GM12864 (cell line): ENCODE data around the gene TSPO.
"Not testable (repeated sequence)": the region's sequence is repeated elsewhere in the genome, so short reads cannot be mapped to it uniquely, and the experiment has no call there.

ENCODE experiments used
- DNase-seq: peaks from one replicate; pipeline ENCODE4 v3.0.0-alpha.2; 2011; ENCODE audit warnings: low read depth
- H3K4me3 ChIP-seq: 2 replicates; pipeline ENCODE4 v1.5.1; 2011; ENCODE audit warnings: mild to moderate bottlenecking, low read depth, low read length, control low read depth
- TF ChIP-seq, protein P1 (sequence below): IDR thresholded peaks from 2 replicates; pipeline ENCODE4 v1.5.1; 2011; ENCODE audit warnings: low read depth, mild to moderate bottlenecking, moderate library complexity, low read length, control low read depth, inconsistent platforms; ENCODE audit errors: missing control alignments

TSPO gene

DNA sequence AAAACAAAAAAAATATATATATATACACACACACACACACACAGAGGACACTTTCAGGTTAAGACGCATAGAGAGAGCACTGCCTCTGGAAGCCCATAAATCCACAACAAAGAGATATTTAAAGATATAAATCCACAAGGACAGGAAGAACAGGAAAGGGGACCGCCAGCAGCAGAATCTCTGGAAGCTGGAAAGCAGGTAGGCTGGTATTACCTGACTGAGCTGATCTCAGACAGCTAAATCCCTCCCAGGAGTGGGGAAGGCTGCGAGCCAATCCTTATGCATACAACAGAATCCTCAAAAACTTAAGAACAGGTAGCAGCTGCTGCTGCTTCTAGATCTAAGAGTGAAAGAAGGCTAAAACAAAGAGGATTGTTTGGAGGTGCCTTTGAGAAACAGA, 6.4 kb upstream of the TSPO start:
- DNase-seq, result no peak
- H3K4me3 ChIP-seq, result no peak overlapping the region
- TF ChIP-seq, protein P1, sequence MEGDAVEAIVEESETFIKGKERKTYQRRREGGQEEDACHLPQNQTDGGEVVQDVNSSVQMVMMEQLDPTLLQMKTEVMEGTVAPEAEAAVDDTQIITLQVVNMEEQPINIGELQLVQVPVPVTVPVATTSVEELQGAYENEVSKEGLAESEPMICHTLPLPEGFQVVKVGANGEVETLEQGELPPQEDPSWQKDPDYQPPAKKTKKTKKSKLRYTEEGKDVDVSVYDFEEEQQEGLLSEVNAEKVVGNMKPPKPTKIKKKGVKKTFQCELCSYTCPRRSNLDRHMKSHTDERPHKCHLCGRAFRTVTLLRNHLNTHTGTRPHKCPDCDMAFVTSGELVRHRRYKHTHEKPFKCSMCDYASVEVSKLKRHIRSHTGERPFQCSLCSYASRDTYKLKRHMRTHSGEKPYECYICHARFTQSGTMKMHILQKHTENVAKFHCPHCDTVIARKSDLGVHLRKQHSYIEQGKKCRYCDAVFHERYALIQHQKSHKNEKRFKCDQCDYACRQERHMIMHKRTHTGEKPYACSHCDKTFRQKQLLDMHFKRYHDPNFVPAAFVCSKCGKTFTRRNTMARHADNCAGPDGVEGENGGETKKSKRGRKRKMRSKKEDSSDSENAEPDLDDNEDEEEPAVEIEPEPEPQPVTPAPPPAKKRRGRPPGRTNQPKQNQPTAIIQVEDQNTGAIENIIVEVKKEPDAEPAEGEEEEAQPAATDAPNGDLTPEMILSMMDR, result no peak

DNA sequence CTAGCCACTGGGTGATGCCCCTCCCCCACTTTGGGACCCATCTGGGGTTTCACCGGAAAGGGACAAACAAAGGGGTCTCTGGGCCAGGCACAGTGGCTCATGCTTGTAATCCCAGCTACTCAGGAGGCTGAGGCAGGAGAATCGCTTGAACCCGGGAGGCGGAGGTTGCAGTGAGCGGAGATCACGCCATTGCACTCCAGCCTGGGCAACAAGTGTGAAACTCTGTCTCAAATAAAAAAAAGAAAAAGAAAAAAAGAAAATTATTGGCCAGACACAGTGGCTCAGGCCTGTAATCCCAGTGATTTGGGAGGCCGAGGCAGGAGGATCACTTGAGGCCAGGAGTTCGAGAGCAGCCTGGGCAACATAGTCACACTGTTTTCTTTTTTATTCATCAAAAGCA, 6.0 kb upstream of the TSPO start:
- not testable (repeated sequence) for H3K4me3 ChIP-seq, DNase-seq

DNA sequence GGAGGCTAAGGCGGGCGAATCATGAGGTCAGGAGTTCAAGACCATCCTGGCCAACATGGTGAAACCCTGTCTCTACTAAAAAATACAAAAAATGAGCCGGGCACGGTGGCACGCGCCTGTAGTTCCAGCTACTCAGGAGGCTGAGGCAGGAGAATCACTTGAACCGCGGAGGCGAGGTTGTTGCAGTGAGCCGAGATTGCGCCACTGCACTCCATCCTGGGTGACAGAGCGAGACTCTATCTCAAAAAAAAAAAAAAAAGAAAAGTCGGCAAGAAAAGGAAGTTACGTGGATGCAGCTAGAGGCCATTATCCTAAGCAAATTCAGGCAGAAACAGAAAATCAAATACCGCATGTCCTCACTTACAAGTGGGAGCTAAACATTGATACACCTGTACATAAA, 5.0 kb upstream of the TSPO start:
- H3K4me3 ChIP-seq, DNase-seq: not testable (repeated sequence)

DNA sequence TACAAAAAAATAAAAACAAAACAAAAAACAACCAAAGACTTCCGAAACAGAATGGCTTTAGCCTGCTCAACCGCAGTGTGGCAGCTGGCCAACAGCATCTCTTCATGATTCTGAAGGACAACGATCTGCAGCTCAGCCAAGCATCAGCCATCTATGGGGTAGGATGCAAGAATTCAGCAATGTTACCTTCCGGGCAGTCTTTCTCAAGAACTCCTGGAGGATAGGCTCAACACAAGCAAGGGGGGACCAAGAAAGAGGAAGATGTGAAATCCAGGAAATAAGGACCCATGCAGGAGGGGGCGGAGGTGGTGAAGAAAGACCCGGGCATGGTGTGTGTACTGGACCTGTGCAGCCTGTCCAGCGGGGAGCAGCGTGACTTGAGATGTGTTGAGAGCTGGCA, 3.5 kb upstream of the TSPO start:
- peak; percentile 46 for DNase-seq
- H3K4me3 ChIP-seq, result peak overlapping the region; percentile 37; the same call in 1 of the 2 replicates
- TF ChIP-seq, protein P1, result no peak

DNA sequence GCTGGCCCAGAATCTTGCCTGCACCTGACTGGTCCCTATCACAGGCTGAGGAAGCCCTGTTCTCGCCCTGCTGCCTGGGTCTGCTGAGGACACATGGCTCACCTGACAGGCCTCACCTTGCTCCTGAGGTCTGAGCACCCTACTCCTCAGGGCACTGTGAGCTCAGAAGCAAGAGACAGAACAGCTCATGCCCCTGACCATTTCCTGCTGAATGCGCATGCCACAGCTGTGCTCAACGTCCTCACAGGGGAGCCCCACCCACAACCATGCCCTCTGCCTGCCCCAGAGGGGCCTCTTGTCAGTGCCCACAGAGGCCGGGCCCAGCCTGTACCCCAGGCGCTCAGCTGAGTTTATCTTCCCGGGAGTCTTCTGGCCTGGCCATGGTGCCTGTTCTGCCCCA, 2.8 kb upstream of the TSPO start:
- TF ChIP-seq, protein P1, result no peak
- DNase-seq, result no peak
- no peak overlapping the region for H3K4me3 ChIP-seq

DNA sequence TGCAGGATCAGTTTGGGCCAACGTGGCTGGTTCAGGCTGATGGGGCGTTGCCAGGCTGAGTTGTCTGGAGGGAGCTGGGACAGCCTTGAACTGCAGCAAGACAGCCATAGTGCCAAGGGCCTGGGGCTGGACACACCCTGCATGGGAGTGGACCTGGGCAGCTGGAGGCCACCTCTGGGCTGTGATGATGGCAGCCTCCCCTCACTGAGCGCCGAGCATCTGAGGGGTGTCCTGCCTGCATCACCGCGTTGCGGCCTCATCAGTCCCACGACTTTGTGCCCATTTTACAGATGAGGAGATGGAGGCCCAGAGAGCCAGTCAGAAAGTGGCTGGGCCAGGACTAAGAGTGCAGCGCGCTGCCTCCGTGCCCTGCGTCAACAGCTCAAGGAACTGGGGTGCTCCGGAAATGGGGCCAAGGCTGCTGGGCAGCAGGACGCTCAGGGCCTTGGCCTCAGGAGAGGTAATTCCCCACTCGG, 590 bp upstream of the TSPO start:
- TF ChIP-seq, protein P1, result no peak
- DNase-seq, result no peak
- H3K4me3 ChIP-seq, result peak overlapping the region; percentile 60

DNA sequence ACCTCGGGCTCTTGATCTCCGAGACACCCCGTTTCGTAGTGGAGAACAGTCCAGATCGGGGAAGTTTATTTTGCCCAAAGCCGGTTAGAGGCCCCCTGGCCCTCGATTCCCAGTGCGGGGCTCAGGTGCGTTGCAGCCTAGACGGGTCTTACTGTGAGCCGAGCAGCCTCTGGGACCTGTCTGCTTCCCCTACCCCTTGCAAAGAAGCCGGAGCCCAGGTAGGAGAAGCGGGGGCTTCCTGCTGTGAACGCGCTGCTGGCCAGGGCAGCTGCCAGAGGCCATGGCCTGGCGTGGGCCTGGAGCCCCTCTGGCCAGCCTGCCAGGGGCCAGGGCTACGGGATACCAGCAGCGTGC, 621 bp downstream of the TSPO start:
- peak overlapping the region; percentile 60 for H3K4me3 ChIP-seq
- DNase-seq, result no peak
- TF ChIP-seq, protein P1, result no peak

DNA sequence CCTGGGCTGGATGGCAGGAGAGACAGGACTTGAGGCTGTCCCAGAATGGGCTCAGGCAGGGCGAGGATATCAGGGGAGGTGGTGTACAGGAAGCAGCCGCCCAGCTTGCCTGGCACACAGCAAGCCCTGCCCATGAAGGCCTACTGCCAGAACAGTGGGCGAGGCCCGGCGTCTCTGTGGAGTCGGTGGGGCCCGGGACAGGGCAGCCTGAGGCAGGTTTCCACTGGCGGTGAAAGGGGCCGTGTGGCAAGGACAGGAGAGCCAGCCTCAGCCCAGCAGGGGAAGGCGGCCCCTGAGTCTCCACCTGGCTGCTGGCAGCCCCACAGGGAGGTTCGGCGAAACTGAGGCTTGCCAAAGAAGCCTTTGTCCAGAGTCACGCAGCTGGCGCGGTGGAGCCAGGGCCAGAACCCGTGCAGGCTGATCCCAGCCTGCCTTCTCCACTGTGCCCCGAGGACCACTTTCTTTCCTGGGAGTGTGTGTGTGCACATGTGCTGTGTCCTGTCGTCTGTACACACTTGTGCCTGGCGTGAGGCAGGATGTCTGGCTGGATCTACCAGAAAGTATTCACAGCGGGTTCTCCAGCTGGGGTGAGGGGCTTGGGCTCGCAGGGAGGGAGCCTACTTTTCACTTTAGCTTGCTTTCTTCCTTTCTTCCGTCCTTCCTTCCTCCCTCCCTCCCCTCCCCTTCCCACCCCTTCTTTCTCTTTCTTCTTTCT, 1.2 kb downstream of the TSPO start:
- peak overlapping the region; percentile 60 for H3K4me3 ChIP-seq
- TF ChIP-seq, protein P1, result no peak
- no peak for DNase-seq
